MM.1S (cell line): Measurements from ENCODE around the gene PPP1R18.

ENCODE experiments used
- CTCF ChIP-seq: fragments of 300-600 bp; sonication (generic); IDR thresholded peaks from 2 replicates; pipeline ENCODE4 v1.5.1; 2016; ENCODE audit warnings: antibody characterized with exemption, low read length, mixed read lengths
- EZH2 ChIP-seq: fragments of 300-600 bp; sonication (generic); optimal IDR thresholded peaks from 2 replicates; pipeline ENCODE3; 2017; ENCODE audit warnings: low read depth, mild to moderate bottlenecking, antibody characterized with exemption, low read length, mixed read lengths
- EZH2phosphoT487 ChIP-seq: fragments of 300-600 bp; sonication (generic); IDR thresholded peaks from 2 replicates; pipeline ENCODE4 v1.6.1; 2018; ENCODE audit warnings: antibody characterized with exemption, low read length

GRCh38 chr6:30670760-30671527 is 15.5 kb downstream of the PPP1R18 start:
- TF ChIP-seq CTCF (no peak), EZH2phosphoT487 (no peak), EZH2 (no peak)
